Ovary (tissue), 3 donors: Measurements from ENCODE around the gene PPM1J.

Source experiments
- CTCF ChIP-seq, 3 donors: fragments of 450-650 bp in 2 of 3; fragments of 200-600 bp in 1 of 3; IDR thresholded peaks; one replicate each; pipeline versions ENCODE4 v1.5.1 to v1.8.0; 2016 to 2022; ENCODE audit warnings: antibody characterized with exemption in 3 of 3, mild to moderate bottlenecking in 1 of 3
- EP300 ChIP-seq: sonication (generic); formaldehyde crosslinking; IDR thresholded peaks from one replicate; pipeline ENCODE4 v1.6.1; 2017; ENCODE audit warnings: antibody characterized with exemption
- POLR2A ChIP-seq: fragments of 450-650 bp; IDR thresholded peaks from one replicate; pipeline ENCODE4 v1.6.1; 2017; ENCODE audit warnings: antibody characterized with exemption, mild to moderate bottlenecking, moderate library complexity
- donor health status: DM: no; HTN: no; CAD: no.

GRCh38 chr1:112693821-112694220 lies 21.3 kb downstream of the PPM1J start:
- no peak for TF ChIP-seq CTCF (IDR thresholded peaks at IDR 0.05)
- TF ChIP-seq EP300 = no peak
- TF ChIP-seq POLR2A = no peak
